GM21737 (cell line): ENCODE data around the gene PRKAR1B.
"Not testable (repeated sequence)": the region's sequence is repeated elsewhere in the genome, so short reads cannot be mapped to it uniquely, and the experiment has no call there.

Source experiments
- ATAC-seq: cut with Tn5 transposase; IDR thresholded peaks from one replicate; pipeline ENCODE4 v1.9.1; 2021; ENCODE audit warnings: mild to moderate bottlenecking, moderate library complexity; ENCODE audit not compliant: unreplicated experiment

Gene PRKAR1B

DNA sequence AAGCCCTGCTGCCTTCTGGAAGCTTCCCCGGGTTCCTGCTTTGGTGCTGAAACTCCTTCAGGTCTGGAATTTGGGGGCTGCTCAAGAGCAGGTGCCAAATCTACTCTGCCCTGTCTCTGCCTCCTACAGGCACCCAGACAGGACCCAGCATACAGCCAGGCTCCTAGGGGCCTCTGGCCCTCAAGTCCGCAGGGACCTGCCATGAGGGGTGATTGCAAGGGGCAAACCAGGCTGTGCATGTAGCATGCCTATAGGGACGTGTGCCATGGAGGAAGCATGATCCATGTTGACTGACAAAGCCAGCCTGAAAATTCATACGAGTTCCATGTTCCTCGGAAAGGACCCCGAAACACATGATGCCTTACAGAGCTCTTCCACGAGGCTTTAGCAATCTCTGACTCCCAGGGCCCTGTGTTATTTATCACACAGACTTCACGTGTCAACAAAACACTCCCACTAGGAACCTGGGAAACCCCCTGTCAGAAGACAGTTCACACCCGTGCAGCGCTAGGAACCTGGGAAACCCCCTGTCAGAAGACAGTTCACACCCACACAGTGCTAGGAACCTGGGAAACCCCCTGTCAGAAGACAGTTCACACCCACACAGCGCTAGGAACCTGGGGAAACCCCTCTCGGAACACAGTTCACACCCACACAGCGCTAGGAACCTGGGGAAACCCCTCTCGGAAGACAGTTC is 75.9 kb downstream of the PRKAR1B start:
- no peak for ATAC-seq

DNA sequence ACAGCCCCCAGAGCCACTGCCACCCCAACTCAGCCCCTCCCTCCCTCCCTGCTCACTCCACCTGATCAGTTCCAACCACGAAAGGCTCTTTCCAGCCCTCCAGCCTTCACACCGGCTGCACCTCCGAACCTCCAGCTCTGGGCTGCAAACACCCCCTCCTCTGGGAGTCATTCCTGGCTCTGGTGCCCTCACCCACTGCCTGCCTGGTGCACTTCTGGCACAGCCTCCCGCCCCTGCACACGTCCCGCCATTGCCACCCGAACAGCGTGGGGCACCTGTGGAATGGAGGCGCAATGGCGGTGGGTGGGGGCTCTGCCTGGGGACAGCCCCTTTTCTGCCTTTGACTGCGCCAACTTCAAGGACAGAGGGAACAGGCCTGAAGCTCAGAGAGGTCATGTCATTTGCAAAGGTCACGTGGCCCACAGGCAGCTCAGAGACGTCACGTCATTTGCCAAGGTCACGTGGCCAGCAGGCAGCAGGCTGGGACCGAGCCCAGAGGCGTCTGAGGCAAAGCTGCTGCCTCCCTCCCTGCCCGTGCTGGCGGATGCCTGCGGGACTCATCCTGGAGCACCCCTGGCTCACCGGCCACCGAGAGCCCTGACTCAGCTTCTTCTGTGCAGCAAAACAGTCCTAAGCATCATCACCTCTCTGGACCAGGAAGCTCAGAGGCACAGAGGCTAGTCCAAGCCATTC is 76.6 kb downstream of the PRKAR1B start:
- no peak for ATAC-seq

DNA sequence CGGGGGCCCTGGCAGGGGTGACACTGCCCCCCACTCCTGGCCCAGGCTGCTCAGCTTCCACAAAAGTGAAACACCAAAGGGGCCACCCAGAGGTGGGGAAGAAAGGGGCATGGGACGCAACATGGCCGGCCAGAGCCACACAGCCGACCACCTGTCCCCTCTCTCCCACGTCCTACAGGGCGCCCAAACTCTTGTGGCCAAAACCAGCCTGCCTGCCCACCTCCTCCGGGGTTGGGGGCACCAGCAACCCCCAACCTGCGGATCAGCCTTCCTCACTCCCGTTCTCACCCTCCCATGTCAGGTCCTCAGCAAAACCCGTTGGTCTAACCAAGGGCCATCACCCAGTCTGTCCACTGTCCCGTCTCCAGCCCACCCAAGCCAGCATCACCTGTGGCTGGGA is 80.1 kb downstream of the PRKAR1B start:
- no peak for ATAC-seq

DNA sequence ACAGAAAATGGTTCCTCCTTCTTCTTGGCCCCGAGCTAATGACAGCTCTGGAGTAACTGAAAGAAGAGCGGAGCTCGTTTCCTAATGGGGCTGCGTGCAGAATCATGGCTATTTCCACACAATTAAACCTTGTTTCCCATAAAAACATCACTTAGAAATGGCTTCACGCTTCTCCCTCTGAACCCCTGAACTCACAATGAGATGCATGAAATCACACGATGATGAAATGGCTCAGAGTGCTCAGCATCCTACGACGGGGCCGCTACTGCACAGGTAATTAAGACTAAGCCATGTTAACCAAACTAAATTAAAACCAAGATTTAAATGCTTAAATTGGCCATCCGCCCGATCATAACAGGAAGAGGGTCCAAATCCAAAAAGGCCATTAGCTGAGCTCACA is 80.6 kb downstream of the PRKAR1B start:
- ATAC-seq: no peak

DNA sequence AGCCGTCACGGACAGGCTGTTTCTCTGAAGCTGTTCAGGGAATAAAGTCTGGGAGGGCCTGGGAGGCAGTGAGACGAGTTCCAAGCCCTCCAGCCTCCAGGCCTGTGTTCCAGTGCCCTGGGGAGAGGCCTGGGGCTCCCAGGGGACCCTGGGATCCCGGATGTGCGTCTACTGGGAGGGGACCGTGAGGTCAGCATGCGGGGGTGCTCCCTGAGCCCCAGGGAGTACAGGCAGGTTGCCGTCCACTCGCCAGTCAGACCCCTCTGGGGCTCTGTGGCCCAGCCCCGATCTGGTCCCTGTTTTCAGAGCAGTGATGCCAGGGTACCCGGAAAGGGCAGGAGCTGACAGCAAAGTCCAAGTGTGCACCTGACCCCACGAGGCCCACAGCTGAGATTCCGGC is 81.5 kb downstream of the PRKAR1B start:
- no peak for ATAC-seq

DNA sequence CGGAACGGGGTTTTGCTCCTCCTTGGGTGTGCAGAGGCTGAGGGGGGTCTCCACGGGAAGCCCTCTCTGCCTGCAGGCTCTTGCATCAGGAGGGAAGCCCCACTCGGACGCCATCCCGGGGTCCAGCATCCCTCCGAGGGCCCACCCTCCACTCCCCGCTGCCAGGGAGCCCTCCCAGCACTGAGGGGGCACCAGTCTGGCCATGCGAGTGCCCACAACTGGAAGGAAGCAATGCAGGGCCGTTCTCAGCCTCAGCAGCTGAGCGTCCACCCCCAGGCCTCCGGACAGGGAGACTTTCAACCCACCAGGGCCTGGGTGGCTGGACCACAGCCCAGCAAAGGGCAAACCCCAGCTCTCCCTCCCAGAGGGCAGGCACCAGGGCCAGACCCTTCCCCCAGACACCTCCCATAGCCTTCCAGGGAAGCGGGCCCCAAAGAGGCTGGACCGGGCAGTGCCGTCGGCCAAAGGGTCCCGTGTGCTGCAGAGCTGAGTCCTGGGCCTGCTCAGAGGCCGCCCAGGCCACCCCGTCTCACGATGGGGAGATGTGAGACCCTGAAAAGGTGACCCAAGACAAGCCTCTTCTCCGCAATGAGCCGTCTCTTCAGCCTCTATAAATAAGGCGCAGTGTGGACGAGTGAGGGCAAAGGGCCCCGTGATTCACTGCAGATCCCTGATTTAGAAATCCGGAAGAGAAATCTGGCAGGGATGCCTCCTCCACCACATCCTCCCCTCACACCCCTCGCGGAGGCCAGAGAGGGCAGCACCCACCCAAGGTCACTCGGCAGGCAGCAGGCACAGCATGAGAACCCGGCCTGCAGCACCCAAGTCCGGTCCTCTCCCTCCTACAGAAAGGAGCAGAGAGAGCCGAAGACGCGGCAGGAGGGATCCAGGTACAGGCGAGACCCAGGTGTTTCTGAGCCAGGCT is 82.4 kb downstream of the PRKAR1B start:
- no peak for ATAC-seq

DNA sequence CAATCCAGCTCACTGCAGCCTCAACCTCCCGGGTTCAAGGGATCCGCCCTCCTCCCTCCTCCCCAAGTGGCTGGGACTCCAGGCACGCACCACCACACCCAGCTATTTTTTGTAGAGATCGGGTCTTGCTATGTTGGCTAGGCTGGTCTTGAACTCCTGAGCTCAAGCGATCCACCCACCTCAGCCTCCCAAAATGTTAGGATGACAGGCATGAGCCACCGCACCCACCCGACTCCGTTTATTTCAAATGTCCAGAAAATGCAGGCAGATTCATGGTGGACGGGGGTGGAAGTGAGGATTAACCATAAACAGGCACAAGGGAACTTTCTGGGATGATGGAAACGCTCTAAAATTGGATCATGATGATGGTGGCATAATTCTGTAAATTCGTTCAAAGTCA is 85.1 kb downstream of the PRKAR1B start:
- ATAC-seq: no peak

DNA sequence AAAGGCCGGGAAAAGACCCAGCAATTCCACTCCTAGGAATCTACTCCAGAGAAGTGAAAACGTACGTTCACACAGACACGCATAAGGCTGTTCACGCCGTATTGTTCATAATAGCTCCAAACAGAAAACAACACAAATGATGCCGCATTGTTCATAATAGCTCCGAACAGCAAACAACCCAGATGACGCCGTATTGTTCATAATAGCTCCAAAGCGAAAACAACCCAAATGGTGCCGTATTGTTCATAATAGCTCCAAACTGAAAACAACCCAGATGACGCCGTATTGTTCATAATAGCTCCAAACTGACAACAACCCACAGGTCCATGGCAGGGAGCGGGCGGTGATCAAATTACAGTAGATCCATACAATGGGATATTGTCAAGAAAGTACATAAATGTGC is 85.8 kb downstream of the PRKAR1B start:
- ATAC-seq: no peak

DNA sequence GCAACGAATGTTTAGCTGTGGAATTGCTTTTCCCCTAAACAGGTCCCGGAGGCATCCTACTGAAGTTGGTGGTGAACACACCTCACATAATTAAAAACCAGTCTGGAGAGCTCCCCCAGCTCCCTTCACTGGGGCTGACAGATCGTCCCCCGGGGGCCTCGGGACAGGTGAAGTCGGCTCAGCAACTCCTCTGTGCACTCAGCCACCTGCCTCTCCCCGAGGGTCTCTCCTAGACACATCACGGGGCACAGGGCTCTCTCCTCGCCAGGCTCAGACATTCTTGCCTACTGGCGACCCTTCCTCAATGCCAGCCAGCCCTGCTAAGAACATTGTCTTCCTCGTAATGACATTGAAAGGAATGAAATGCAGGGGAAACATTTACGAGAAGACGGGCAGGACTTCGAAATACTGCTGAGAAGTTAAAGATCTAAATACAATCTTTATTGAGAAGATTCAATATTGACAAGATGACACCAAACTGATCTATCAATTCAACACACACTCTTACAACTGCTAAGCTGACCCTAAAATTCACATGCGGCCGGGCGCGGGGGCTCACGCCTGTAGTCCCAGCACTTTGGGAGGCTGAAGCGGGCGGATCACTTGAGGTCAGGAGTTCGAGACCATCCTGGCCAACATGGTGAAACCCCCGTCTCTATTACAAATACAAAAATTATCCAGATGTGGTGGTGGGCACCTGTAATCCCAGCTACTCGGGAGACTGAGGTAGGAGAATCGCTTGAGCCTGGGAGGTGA is 88.6 kb downstream of the PRKAR1B start:
- no peak for ATAC-seq

DNA sequence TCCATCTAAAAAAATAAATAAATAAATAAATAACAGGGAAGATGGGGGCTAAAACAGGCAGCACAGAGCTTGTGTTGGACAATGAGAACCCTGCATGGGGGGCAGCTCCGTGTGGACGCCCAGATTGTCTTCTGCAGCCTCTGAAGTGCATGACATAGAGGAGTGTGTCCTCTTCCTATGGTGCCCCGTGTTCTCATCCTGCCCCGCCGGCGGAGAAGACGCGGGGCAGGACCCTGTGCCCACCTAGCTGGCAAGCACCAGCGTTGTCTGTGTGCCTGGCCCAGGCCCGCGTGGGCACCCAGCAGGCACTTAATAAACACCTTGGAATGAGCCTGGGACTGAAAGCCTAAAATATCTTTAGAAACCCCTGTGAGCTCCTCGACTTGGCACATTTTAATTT is 89.3 kb downstream of the PRKAR1B start:
- no peak for ATAC-seq

DNA sequence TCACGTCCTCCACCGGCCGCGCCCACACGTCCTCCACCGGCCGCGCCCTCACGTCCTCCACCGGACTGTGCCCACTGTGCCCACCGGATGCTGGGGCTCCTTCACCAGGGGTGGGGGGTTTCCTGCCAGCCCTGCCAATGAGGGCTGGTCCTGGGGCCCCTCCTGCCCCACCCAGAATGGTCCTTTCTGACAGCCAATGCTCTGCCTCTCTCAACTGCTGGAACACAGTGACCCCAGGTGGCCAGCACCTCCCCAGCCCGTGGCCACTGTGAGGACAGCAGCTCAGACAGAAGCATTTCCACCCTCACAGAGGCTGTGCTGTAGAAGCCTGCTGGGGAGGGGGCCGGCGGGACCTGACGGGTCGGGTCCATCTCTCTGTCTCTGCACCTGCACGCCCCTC is 90.7 kb downstream of the PRKAR1B start:
- ATAC-seq: no peak

DNA sequence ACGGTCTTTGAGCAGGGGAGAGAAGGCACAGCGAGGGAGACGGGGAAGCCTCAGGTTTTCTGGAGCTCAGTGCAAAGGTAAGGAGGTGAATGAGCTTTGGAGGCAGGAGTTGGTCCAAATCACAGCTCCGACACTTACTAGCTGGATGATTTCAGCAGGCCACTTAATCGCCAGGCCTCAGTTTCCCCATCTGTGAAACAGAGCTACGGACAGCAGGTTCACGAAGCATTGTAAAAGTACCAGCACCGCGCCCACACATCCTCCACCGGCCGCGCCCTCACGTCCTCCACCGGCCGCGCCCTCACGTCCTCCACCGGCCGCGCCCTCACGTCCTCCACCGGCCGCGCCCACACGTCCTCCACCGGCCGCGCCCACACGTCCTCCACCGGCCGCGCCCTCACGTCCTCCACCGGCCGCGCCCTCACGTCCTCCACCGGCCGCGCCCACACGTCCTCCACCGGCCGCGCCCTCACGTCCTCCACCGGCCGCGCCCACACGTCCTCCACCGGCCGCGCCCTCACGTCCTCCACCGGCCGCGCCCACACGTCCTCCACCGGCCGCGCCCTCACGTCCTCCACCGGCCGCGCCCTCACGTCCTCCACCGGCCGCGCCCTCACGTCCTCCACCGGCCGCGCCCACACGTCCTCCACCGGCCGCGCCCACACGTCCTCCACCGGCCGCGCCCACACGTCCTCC is 91.2 kb downstream of the PRKAR1B start:
- ATAC-seq: not testable (repeated sequence)

DNA sequence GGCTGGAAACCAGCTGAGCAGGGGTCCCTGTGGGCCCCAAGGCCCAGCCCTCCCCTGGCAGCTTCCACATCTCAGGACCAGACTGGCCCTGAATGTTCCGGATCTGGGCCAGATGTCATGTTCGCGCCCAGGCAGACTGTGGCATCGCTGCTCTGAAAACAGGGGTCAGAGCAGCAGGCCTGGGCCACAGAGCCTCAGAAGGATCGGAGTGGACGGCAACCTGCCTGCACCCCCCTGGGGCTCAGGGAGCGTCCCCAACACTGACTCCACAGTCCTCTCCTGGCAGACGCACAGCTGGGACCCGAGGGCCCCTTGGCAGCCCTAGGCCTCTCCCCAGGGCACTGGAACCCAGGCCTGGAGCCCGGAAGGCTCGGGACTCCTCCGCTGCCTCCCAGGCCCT is 91.9 kb downstream of the PRKAR1B start:
- no peak for ATAC-seq

DNA sequence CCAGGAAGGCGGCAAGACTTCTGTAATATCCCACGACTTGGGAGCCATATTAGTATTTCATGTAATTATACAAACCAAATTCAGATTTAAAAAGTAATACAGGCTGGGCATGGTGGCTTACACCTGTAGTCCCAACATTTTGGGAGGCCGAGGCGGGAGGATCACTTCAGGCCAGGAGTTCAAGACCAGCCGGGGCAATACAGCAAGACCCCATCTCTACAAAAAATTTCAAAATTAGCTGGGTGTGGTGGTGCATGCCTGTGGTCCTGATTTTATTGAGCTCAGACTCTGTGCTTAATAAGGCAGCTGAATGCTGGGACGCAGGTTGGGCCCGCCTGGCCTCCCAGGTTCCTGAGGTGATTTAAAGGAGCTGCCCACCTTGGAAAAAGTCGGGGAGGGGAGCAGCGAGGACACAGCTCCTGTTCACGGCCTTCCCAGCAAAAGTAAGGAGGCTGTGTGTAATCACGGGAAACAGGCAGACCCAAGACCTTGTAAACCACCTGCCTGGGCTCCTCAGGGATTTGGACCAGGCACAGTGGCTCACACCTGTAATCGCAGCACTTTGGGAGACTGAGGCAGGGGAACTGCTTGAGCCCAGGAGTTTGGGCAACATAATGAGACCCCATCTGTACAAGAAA is 93.6 kb downstream of the PRKAR1B start:
- no peak for ATAC-seq

DNA sequence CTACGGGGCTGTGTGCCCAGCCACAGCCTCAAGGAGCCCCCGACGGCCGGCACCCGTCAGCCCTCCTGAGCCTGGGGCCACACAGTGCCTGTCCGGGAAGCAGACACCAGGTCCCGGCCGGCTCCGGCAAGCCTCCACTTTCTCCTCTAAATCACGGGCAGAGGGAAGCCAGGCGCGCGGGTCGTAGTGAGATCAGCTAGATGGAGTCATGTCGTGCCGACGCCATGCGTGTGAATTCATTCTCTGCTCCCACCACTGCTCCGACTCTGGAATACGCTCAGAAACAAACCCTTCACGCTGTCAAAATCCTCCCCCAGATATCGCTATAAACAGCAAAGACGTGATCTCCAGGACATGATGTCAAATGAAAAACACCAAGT is 94.3 kb downstream of the PRKAR1B start:
- no peak for ATAC-seq

DNA sequence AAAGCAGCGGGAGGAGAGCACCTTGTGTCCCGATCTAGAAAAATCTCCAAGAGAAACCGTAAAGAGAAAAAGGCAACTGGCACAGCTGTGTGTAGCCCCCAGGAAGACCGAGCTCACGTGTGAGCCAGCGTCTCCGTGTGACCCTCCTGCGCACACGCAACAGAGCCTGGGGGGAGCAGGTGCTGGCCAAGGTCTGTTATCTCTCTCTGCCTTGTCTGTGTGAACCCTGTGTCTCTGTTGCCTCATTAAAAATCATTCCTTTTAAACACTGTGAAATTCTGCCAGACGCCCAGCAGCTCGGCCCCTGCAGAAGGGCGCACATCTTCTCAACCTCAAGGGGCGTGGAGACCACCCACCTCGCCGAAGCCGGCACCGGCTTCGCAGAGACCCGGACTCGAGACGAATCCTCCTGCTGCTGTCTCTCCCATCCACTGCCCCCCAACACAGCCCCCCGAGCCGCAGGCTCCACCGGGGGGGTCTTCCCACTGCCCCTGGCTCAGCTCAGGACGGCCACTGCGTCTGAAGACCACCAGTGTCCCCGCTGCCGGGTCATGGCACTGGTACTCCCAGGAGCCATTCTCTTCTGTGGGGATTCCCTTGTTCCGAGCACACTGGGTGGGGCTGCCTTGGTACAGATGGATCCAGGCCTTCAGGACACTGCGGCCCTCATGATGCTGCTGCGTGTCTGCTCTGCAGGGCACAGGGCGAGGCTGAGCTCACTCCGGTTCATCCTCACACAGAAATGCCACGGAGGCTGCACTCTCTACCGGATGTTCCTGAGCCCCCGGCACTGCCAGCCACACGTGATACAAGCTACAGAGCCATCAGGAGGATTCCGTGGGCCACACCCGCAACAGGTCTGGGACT is 94.9 kb downstream of the PRKAR1B start:
- ATAC-seq: no peak

DNA sequence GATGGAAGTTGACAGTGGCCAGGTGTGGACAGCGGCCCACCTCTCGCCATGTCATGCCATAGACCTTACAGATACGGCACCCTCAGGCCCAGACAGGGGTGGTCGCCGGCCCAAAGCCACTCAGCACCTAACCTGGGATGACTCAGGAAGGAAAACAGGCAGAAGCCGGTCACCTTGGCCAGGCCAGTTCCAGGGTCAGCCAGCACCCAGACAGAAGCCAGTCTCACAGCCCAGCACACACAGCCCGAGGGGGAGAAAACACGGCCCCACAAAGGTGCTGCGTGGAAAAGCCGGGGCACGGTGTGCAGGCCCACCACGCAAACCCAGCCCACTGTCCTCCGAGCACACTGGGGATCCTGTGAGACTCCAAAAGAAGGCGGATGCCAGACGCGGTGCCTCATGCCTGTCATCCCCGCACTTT is 95.8 kb downstream of the PRKAR1B start:
- no peak for ATAC-seq

DNA sequence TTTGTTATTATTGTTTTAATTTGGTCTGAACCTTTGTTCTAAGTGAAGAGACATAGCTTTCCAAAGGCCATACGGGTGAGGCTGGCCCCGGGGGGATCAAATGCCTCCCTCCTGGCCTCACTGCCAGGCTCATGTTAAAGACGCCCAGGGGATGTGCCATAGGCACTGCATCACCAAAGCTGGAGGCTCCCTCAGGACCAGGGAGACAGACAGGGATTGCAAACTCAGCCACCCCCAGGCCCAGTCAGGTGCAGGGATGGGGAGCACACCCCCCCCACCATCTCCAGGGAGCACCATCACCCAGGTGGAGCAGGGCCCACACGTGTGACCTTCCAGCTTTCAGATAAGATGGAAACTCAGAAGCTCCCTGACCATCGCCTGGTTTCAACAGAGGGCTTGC is 96.5 kb downstream of the PRKAR1B start:
- no peak for ATAC-seq

DNA sequence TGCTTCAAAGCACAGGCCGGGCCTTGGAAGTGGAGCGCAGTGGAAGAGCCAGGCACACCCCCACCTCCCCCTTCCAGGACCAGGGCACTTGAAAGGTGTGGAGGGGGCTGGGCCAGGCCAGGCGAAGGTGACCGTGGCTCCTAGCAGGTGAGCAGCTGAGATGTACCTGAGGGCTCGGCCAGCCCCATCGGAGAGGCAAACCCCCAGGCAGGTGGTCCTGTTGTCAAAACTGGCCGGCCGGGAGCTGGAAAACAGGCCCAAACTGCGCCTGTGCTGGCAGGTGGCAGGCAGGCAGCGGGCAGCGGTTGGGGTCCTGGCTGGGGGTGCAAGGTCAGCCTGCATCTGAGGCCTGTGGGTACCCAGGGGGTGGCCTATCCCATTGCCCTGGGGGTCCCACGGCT is 97.0 kb downstream of the PRKAR1B start:
- ATAC-seq: no peak
